Mesenchymal stem cell (in vitro differentiated cells and primary cell): Measurements from ENCODE around the gene ADGRV1.
A peak's percentile ranks its signal among the peaks of the same experiment; 100 is the strongest.

Experiments
- DNase-seq: peaks from one replicate; pipeline ENCODE4 v3.0.0-alpha.2; 2013
- H2AFZ ChIP-seq: one replicate; pipeline ENCODE4 v1.6.1; 2013; ENCODE audit warnings: low read depth, mild to moderate bottlenecking, control low read depth, inconsistent platforms, low read length, moderate library complexity
- H2AK5ac ChIP-seq: 2 replicates; pipeline ENCODE4 v1.6.1; 2013; ENCODE audit warnings: low read length, moderate library complexity, mild to moderate bottlenecking, inconsistent platforms; ENCODE audit not compliant: severe bottlenecking
- H2BK120ac ChIP-seq: one replicate; pipeline ENCODE4 v1.6.1; 2013; ENCODE audit warnings: low read depth, mild to moderate bottlenecking, inconsistent platforms, low read length, moderate library complexity
- H2BK12ac ChIP-seq, 2 experiments: one replicate each; pipeline ENCODE4 v1.6.1; 2013; ENCODE audit warnings: inconsistent platforms in 2 of 2, low read length in 2 of 2, mild to moderate bottlenecking in 2 of 2, moderate library complexity in 2 of 2, control low read depth in 1 of 2
- H2BK15ac ChIP-seq: one replicate; pipeline ENCODE4 v1.6.1; 2013; ENCODE audit warnings: mild to moderate bottlenecking, low read depth, inconsistent platforms; ENCODE audit not compliant: poor library complexity, severe bottlenecking
- H2BK5ac ChIP-seq: 2 replicates; pipeline ENCODE4 v1.6.1; 2013; ENCODE audit warnings: low read depth, mild to moderate bottlenecking, low read length, control low read depth, inconsistent platforms; ENCODE audit not compliant: poor library complexity, severe bottlenecking
- H3K14ac ChIP-seq, 2 experiments: one replicate each; pipeline ENCODE4 v1.6.1; 2013; ENCODE audit warnings: inconsistent platforms in 2 of 2, low read length in 2 of 2, control low read depth in 1 of 2, mild to moderate bottlenecking in 1 of 2, moderate library complexity in 1 of 2
- H3K18ac ChIP-seq, 2 experiments: one replicate each; pipeline ENCODE4 v1.6.1; 2013; ENCODE audit warnings: inconsistent platforms in 2 of 2, low read length in 2 of 2, control low read depth in 1 of 2, low read depth in 1 of 2, mild to moderate bottlenecking in 1 of 2
- H3K23ac ChIP-seq, 2 experiments: one replicate each; pipeline ENCODE4 v1.6.1; 2013; ENCODE audit warnings: inconsistent platforms in 2 of 2, low read length in 2 of 2, mild to moderate bottlenecking in 2 of 2, moderate library complexity in 2 of 2, control low read depth in 1 of 2
- H3K27ac ChIP-seq: 2 replicates; pipeline ENCODE4 v1.5.1; 2013; ENCODE audit warnings: mild to moderate bottlenecking, moderate library complexity, low read length, control low read depth, inconsistent platforms; ENCODE audit not compliant: poor library complexity, severe bottlenecking
- H3K27me3 ChIP-seq, 2 experiments: 2 replicates each; pipeline versions ENCODE4 v1.6.1 to v1.7.0; 2013; ENCODE audit warnings: low read length in 2 of 2, mild to moderate bottlenecking in 2 of 2, moderate library complexity in 2 of 2, control low read depth in 1 of 2, inconsistent platforms in 1 of 2; ENCODE audit not compliant: control insufficient read depth in 1 of 2, insufficient read depth in 1 of 2
- H3K36me3 ChIP-seq, 2 experiments: 2 replicates each; pipeline versions ENCODE4 v1.6.1 to v1.7.0; 2013; ENCODE audit warnings: low read length in 2 of 2, control low read depth in 1 of 2, inconsistent platforms in 1 of 2, low read depth in 1 of 2, mild to moderate bottlenecking in 1 of 2; ENCODE audit not compliant: insufficient read depth in 2 of 2, control insufficient read depth in 1 of 2
- H3K4ac ChIP-seq, 2 experiments: one replicate each; pipeline ENCODE4 v1.6.1; 2013; ENCODE audit warnings: inconsistent platforms in 2 of 2, low read length in 2 of 2, mild to moderate bottlenecking in 2 of 2, moderate library complexity in 2 of 2, control low read depth in 1 of 2, low read depth in 1 of 2
- H3K4me1 ChIP-seq: 2 replicates; pipeline ENCODE4 v1.6.1; 2013; ENCODE audit warnings: low read depth, low read length, control low read depth; ENCODE audit not compliant: control insufficient read depth, insufficient read depth
- H3K4me2 ChIP-seq: 2 replicates; pipeline ENCODE4 v1.6.1; 2013; ENCODE audit warnings: low read length, mild to moderate bottlenecking, inconsistent platforms; ENCODE audit not compliant: poor library complexity, severe bottlenecking
- H3K4me3 ChIP-seq, 2 experiments: 2 replicates each; pipeline versions ENCODE4 v1.5.1 to v1.7.0; 2013; ENCODE audit warnings: low read length in 2 of 2, mild to moderate bottlenecking in 2 of 2, control low read depth in 1 of 2, low read depth in 1 of 2; ENCODE audit not compliant: insufficient read depth in 1 of 2
- H3K79me1 ChIP-seq: replicated peaks from 2 replicates; pipeline ENCODE4 v1.6.1; 2013; ENCODE audit warnings: mild to moderate bottlenecking, control low read depth, low read length, inconsistent platforms; ENCODE audit not compliant: poor library complexity, severe bottlenecking
- H3K9ac ChIP-seq: 2 replicates; pipeline ENCODE4 v1.7.0; 2013; ENCODE audit warnings: mild to moderate bottlenecking, low read length, moderate library complexity
- H3K9me3 ChIP-seq: 2 replicates; pipeline ENCODE4 v1.7.0; 2013; ENCODE audit warnings: mild to moderate bottlenecking, low read length; ENCODE audit not compliant: control insufficient read depth
- H4K8ac ChIP-seq: one replicate; pipeline ENCODE4 v1.6.1; 2013; ENCODE audit warnings: inconsistent platforms, mild to moderate bottlenecking, low read length, moderate library complexity
- H4K91ac ChIP-seq: one replicate; pipeline ENCODE4 v1.6.1; 2013; ENCODE audit warnings: mild to moderate bottlenecking, low read length, inconsistent platforms
- WGBS: methylation state at CpG from one replicate; pipeline ENCODE4 v1.1.7; 2013; ENCODE audit warnings: mixed read lengths; 5-methylcytosine and 5-hydroxymethylcytosine counted together

ADGRV1 gene

GRCh38 chr5:90866333-90866732, 307.7 kb downstream of the ADGRV1 start:
- peak; percentile 56 for DNase-seq
- Histone ChIP-seq H3K4me2 (no peak overlapping the region), H3K27me3 (no peaks in the 10 kb centered on the region), H2BK5ac (no peak overlapping the region), H4K8ac (no peak overlapping the region), H3K18ac (no peak overlapping the region), H3K9me3 (no peaks in the 10 kb centered on the region), H2AK5ac (no peak overlapping the region), H3K23ac (no peak overlapping the region), H3K9ac (peak overlapping the region; percentile 46), H3K4me3 (no peak overlapping the region), H3K36me3 (no peaks in the 10 kb centered on the region), H4K91ac (no peak overlapping the region), H2BK12ac (no peak overlapping the region), H3K27ac (no peak overlapping the region), H2BK15ac (no peak overlapping the region), H3K79me1 (no peaks in the 10 kb centered on the region), H2AFZ (no peak overlapping the region), H3K4ac (no peak overlapping the region), H3K4me1 (no peaks in the 10 kb centered on the region), H2BK120ac (no peak overlapping the region), H3K14ac (no peak overlapping the region)
- WGBS = no CpG with 5 or more reads among the region's 2 CpGs

GRCh38 chr5:90866915-90867731, 308.5 kb downstream of the ADGRV1 start:
- Histone ChIP-seq H3K79me1 (no peaks in the 10 kb centered on the region), H3K4me1 (no peaks in the 10 kb centered on the region), H2AK5ac (no peak overlapping the region), H3K4me3 (no peak overlapping the region), H2BK5ac (no peak overlapping the region), H3K4ac (no peak overlapping the region), H2BK15ac (no peak overlapping the region), H3K9ac (peak overlapping the region; percentile 46), H2BK120ac (no peak overlapping the region), H3K9me3 (no peaks in the 10 kb centered on the region), H4K91ac (no peak overlapping the region), H3K18ac (no peak overlapping the region), H2BK12ac (no peak overlapping the region), H3K14ac (no peak overlapping the region), H4K8ac (no peak overlapping the region), H3K27me3 (no peaks in the 10 kb centered on the region), H3K36me3 (no peaks in the 10 kb centered on the region), H3K23ac (no peak overlapping the region), H2AFZ (no peak overlapping the region), H3K27ac (peak overlapping the region; percentile 43), H3K4me2 (peak overlapping the region; percentile 16)
- DNase-seq = peak; percentile 29
- WGBS = 90% methylated on average over 5 of the region's 5 CpGs

GRCh38 chr5:90868799-90869198, 310.2 kb downstream of the ADGRV1 start:
- Histone ChIP-seq H2BK5ac (no peak overlapping the region), H3K4me1 (no peaks in the 10 kb centered on the region), H3K27me3 (peaks cover 0 to 3% of the 10 kb centered on the region in 2 experiments), H4K91ac (no peak overlapping the region), H3K4me2 (no peak overlapping the region), H2BK12ac (no peak overlapping the region), H2BK15ac (no peak overlapping the region), H3K27ac (no peak overlapping the region), H3K9me3 (no peaks in the 10 kb centered on the region), H3K4ac (no peak overlapping the region), H4K8ac (no peak overlapping the region), H3K14ac (no peak overlapping the region), H3K23ac (no peak overlapping the region), H3K36me3 (no peaks in the 10 kb centered on the region), H2AFZ (no peak overlapping the region), H3K18ac (no peak overlapping the region), H3K4me3 (no peak overlapping the region), H2AK5ac (no peak overlapping the region), H3K79me1 (no peaks in the 10 kb centered on the region), H2BK120ac (no peak overlapping the region), H3K9ac (no peak overlapping the region)
- no peak for DNase-seq
- WGBS = 95% methylated on average over 4 of the region's 4 CpGs

GRCh38 chr5:90871391-90871991, 312.9 kb downstream of the ADGRV1 start:
- Histone ChIP-seq H3K9ac (peak overlapping the region; percentile 64), H3K9me3 (no peaks in the 10 kb centered on the region), H3K4me3 (no peak overlapping the region), H4K8ac (no peak overlapping the region), H2BK15ac (no peak overlapping the region), H3K23ac (no peak overlapping the region), H3K14ac (no peak overlapping the region), H2AFZ (no peak overlapping the region), H2BK5ac (no peak overlapping the region), H3K27me3 (peaks cover 0 to 3% of the 10 kb centered on the region in 2 experiments), H2BK12ac (no peak overlapping the region), H2BK120ac (no peak overlapping the region), H3K4me1 (peaks cover 5% of the 10 kb centered on the region), H3K79me1 (no peaks in the 10 kb centered on the region), H4K91ac (no peak overlapping the region), H3K36me3 (no peaks in the 10 kb centered on the region), H3K4me2 (no peak overlapping the region), H3K4ac (no peak overlapping the region), H2AK5ac (no peak overlapping the region), H3K18ac (no peak overlapping the region), H3K27ac (no peak overlapping the region)
- peak; percentile 82 for DNase-seq
- WGBS = 92% methylated on average over 3 of the region's 3 CpGs
